C4-2B (cell line): Measurements from ENCODE around the gene TNFRSF19.
"Not testable (repeated sequence)": the region's sequence is repeated elsewhere in the genome, so short reads cannot be mapped to it uniquely, and the experiment has no call there.

Experiments
- H3K27ac ChIP-seq: fragments of 450-650 bp; 2 replicates; pipeline ENCODE4 v1.5.1; 2017
- CTCF ChIP-seq: fragments of 450-650 bp; conservative IDR thresholded peaks from 2 replicates; pipeline ENCODE4 v1.5.1; 2017; ENCODE audit warnings: mild to moderate bottlenecking
- ZFX ChIP-seq: fragments of 450-650 bp; IDR thresholded peaks from 2 replicates; pipeline ENCODE4 v1.6.1; 2017

The TNFRSF19 gene

GRCh38 chr13:23670793-23671192, 100.6 kb downstream of the TNFRSF19 start:
- TF ChIP-seq ZFX (no peak), CTCF (no peak)
- no peak overlapping the region for H3K27ac ChIP-seq

GRCh38 chr13:23671377-23671776, 101.2 kb downstream of the TNFRSF19 start:
- H3K27ac ChIP-seq: no peak overlapping the region
- TF ChIP-seq CTCF (no peak), ZFX (no peak)

GRCh38 chr13:23671897-23672296, 101.7 kb downstream of the TNFRSF19 start:
- no peak for TF ChIP-seq ZFX
- no peak for TF ChIP-seq CTCF
- no peak overlapping the region for H3K27ac ChIP-seq

GRCh38 chr13:23672616-23673015, 102.4 kb downstream of the TNFRSF19 start:
- H3K27ac ChIP-seq: no peak overlapping the region
- no peak for TF ChIP-seq ZFX
- no peak for TF ChIP-seq CTCF

GRCh38 chr13:23673354-23673753, 103.1 kb downstream of the TNFRSF19 start:
- TF ChIP-seq ZFX: no peak
- no peak for TF ChIP-seq CTCF
- no peak overlapping the region for H3K27ac ChIP-seq

GRCh38 chr13:23673867-23674605, 103.8 kb downstream of the TNFRSF19 start:
- TF ChIP-seq ZFX: no peak
- no peak overlapping the region for H3K27ac ChIP-seq

GRCh38 chr13:23674795-23675640, 104.8 kb downstream of the TNFRSF19 start:
- TF ChIP-seq CTCF: no peak
- no peak for TF ChIP-seq ZFX
- H3K27ac ChIP-seq: no peak overlapping the region

GRCh38 chr13:23677679-23678288, 107.6 kb downstream of the TNFRSF19 start:
- not testable (repeated sequence) for H3K27ac ChIP-seq
